ENCODE data around the gene ANAPC5.
A peak's percentile ranks its signal among the peaks of the same experiment; 100 is the strongest.
"Not testable (repeated sequence)": the region's sequence is repeated elsewhere in the genome, so short reads cannot be mapped to it uniquely, and the experiment has no call there.

Gene ANAPC5

DNA sequence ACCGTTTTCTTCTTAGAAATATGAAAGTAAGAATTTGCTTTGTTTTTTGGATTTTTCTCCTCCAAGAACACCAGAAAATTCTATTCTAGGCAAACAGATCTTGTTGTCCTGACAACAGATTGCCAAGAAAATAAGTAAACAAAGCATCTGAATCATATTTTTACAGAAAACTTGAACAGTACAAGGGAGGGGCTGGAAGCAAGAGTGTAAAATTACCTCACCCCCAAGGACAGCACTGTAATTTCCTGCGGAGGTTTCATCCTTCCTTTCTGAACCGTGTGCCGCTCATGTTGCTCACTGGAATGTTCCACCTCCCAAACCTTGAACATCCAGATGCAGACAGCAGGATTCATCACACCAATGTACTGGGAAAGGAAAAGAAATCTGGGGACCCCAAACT is 50.3 kb downstream of the ANAPC5 start:
- no peaks in the 10 kb centered on the region for H3K36me3 ChIP-seq (ENCODE audit: low read depth)
- no peaks in the 10 kb centered on the region for H3K27me3 ChIP-seq (ENCODE audit: insufficient read depth, poor library complexity, severe bottlenecking)
- no peaks in the 10 kb centered on the region for H3K9me3 ChIP-seq (ENCODE audit: severe bottlenecking)
- H3K27ac ChIP-seq (ENCODE audit: poor library complexity, severe bottlenecking) = no peak overlapping the region
- H3K4me1 ChIP-seq (ENCODE audit: insufficient read depth, poor library complexity, severe bottlenecking) = peaks cover 3% of the 10 kb centered on the region
- DNase-seq (ENCODE audit: low spot score) = no peak
- no peak overlapping the region for H3K4me3 ChIP-seq (ENCODE audit: severe bottlenecking)
- no peak for ATAC-seq (ENCODE audit: low read depth)
- TF ChIP-seq, protein P1, sequence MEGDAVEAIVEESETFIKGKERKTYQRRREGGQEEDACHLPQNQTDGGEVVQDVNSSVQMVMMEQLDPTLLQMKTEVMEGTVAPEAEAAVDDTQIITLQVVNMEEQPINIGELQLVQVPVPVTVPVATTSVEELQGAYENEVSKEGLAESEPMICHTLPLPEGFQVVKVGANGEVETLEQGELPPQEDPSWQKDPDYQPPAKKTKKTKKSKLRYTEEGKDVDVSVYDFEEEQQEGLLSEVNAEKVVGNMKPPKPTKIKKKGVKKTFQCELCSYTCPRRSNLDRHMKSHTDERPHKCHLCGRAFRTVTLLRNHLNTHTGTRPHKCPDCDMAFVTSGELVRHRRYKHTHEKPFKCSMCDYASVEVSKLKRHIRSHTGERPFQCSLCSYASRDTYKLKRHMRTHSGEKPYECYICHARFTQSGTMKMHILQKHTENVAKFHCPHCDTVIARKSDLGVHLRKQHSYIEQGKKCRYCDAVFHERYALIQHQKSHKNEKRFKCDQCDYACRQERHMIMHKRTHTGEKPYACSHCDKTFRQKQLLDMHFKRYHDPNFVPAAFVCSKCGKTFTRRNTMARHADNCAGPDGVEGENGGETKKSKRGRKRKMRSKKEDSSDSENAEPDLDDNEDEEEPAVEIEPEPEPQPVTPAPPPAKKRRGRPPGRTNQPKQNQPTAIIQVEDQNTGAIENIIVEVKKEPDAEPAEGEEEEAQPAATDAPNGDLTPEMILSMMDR (IDR thresholded peaks at IDR 0.05; ENCODE audit: poor library complexity, severe bottlenecking) = no peak

- H3K9me3 ChIP-seq (ENCODE audit: severe bottlenecking) = no peaks in the 10 kb centered on the region
- H3K4me1 ChIP-seq (ENCODE audit: insufficient read depth, poor library complexity, severe bottlenecking) = peaks cover 3% of the 10 kb centered on the region
- no peak overlapping the region for H3K4me3 ChIP-seq (ENCODE audit: severe bottlenecking)
- DNase-seq (ENCODE audit: low spot score) (no peak), ATAC-seq (ENCODE audit: low read depth) (no peak)
- TF ChIP-seq, protein P1 (IDR thresholded peaks at IDR 0.05; ENCODE audit: poor library complexity, severe bottlenecking) = no peak
- no peaks in the 10 kb centered on the region for H3K36me3 ChIP-seq (ENCODE audit: low read depth)
- H3K27ac ChIP-seq (ENCODE audit: poor library complexity, severe bottlenecking) = no peak overlapping the region
- no peaks in the 10 kb centered on the region for H3K27me3 ChIP-seq (ENCODE audit: insufficient read depth, poor library complexity, severe bottlenecking)
Observed at GRCh38 chr12:121300083-121300819, 52.0 kb downstream of the ANAPC5 start.

- no peak for DNase-seq (ENCODE audit: low spot score)
Observed at GRCh38 chr12:121299662-121300061, 52.5 kb downstream of the ANAPC5 start.

GRCh38 chr12:121298411-121298810 is 53.8 kb downstream of the ANAPC5 start:
- not testable (repeated sequence) for H3K36me3 ChIP-seq (ENCODE audit: low read depth); DNase-seq (ENCODE audit: low spot score); H3K4me1 ChIP-seq (ENCODE audit: insufficient read depth, poor library complexity, severe bottlenecking); H3K4me3 ChIP-seq (ENCODE audit: severe bottlenecking); H3K27ac ChIP-seq (ENCODE audit: poor library complexity, severe bottlenecking); H3K27me3 ChIP-seq (ENCODE audit: insufficient read depth, poor library complexity, severe bottlenecking); H3K9me3 ChIP-seq (ENCODE audit: severe bottlenecking); ATAC-seq (ENCODE audit: low read depth)

More at GRCh38 chr12:121299662-121300061, 52.5 kb downstream of the ANAPC5 start:
- no peak overlapping the region for H3K27ac ChIP-seq (ENCODE audit: poor library complexity, severe bottlenecking)
- H3K4me1 ChIP-seq (ENCODE audit: insufficient read depth, poor library complexity, severe bottlenecking) = peaks cover 3% of the 10 kb centered on the region
- H3K36me3 ChIP-seq (ENCODE audit: low read depth) = no peaks in the 10 kb centered on the region
- H3K4me3 ChIP-seq (ENCODE audit: severe bottlenecking) = no peak overlapping the region
- H3K27me3 ChIP-seq (ENCODE audit: insufficient read depth, poor library complexity, severe bottlenecking) = no peaks in the 10 kb centered on the region
- no peak for ATAC-seq (ENCODE audit: low read depth)
- H3K9me3 ChIP-seq (ENCODE audit: severe bottlenecking) = no peaks in the 10 kb centered on the region
- TF ChIP-seq, protein P1 (IDR thresholded peaks at IDR 0.05; ENCODE audit: poor library complexity, severe bottlenecking) = no peak

- DNase-seq (ENCODE audit: low spot score) (no peak), ATAC-seq (ENCODE audit: low read depth) (peak; percentile 22)
- TF ChIP-seq, protein P1 (IDR thresholded peaks at IDR 0.05; ENCODE audit: poor library complexity, severe bottlenecking) = no peak
- Histone ChIP-seq H3K27me3 (ENCODE audit: insufficient read depth, poor library complexity, severe bottlenecking) (no peaks in the 10 kb centered on the region), H3K4me1 (ENCODE audit: insufficient read depth, poor library complexity, severe bottlenecking) (peaks cover 3% of the 10 kb centered on the region), H3K27ac (ENCODE audit: poor library complexity, severe bottlenecking) (peak overlapping the region; percentile 25), H3K9me3 (ENCODE audit: severe bottlenecking) (no peaks in the 10 kb centered on the region), H3K4me3 (ENCODE audit: severe bottlenecking) (peak overlapping the region; percentile 99), H3K36me3 (ENCODE audit: low read depth) (peaks cover 8% of the 10 kb centered on the region)
Observed at GRCh38 chr12:121297435-121297991, 54.7 kb downstream of the ANAPC5 start.

All from RWPE2 (cell line).